Lung (tissue), 12 donors: ENCODE data around the gene GPR39. TPM values are rescaled to one million over a fixed set of nuclear protein-coding genes. Genes with fewer than 3 reads are reported as not detected.

ENCODE experiments used
- ATAC-seq: fragments of 200-7000 bp; cut with Tn5 transposase; one replicate; pipeline ENCODE4 v1.9.1; 2020; ENCODE audit warnings: moderate number of reproducible peaks; ENCODE audit not compliant: insufficient read depth, low FRiP score
- DNase-seq, 3 donors: peaks; one replicate each; pipeline ENCODE4 v3.0.0-alpha.2; 2013 to 2017
- H3K27ac ChIP-seq, 2 donors: one replicate each; pipeline ENCODE4 v1.5.1; 2013; ENCODE audit warnings: mild to moderate bottlenecking in 2 of 2, moderate library complexity in 2 of 2, control low read depth in 1 of 2, inconsistent platforms in 1 of 2, low read depth in 1 of 2, low read length in 1 of 2
- H3K27me3 ChIP-seq, 3 donors: one replicate each; pipeline ENCODE4 v1.5.1; 2013; ENCODE audit warnings: low read length in 2 of 3; ENCODE audit not compliant: control insufficient read depth in 3 of 3, insufficient read depth in 3 of 3
- H3K36me3 ChIP-seq, 4 donors: one replicate each; pipeline ENCODE4 v1.5.1; 2013; ENCODE audit warnings: low read length in 4 of 4, mild to moderate bottlenecking in 1 of 4, moderate library complexity in 1 of 4; ENCODE audit not compliant: control insufficient read depth in 4 of 4, insufficient read depth in 4 of 4
- H3K4me1 ChIP-seq, 5 donors: one replicate each; pipeline ENCODE4 v1.5.1; 2013; ENCODE audit warnings: low read length in 5 of 5, mild to moderate bottlenecking in 2 of 5, moderate library complexity in 1 of 5; ENCODE audit not compliant: control insufficient read depth in 5 of 5, insufficient read depth in 5 of 5
- H3K4me3 ChIP-seq: one replicate; pipeline ENCODE4 v1.5.1; 2013; ENCODE audit warnings: mild to moderate bottlenecking, control low read depth, moderate library complexity
- H3K9ac ChIP-seq, 2 donors: one replicate each; pipeline ENCODE4 v1.5.1; 2013; ENCODE audit warnings: low read length in 2 of 2, control low read depth in 1 of 2; ENCODE audit not compliant: insufficient read depth in 1 of 2
- H3K9me3 ChIP-seq, 4 donors: one replicate each; pipeline ENCODE4 v1.5.1; 2013; ENCODE audit warnings: low read length in 3 of 4, mild to moderate bottlenecking in 1 of 4, moderate library complexity in 1 of 4; ENCODE audit not compliant: control insufficient read depth in 4 of 4, insufficient read depth in 3 of 4
- CTCF ChIP-seq: IDR thresholded peaks from 2 replicates; pipeline ENCODE4 v1.5.1; 2012; ENCODE audit warnings: mild to moderate bottlenecking; ENCODE audit errors: control extremely low read depth, extremely low read depth
- WGBS, 2 donors: extraction: QIAGEN DNeasy Blood & Tissue Kit; methylation state at CpG; one replicate each; pipeline ENCODE4 v1.1.7; 2013; 5-methylcytosine and 5-hydroxymethylcytosine counted together
- polyA plus RNA-seq, 2 donors: library from polyadenylated mRNA; stranded (reverse); fragments of 200-250 nt; gene quantifications; one replicate each; pipeline ENCODE4 v1.2.1, GENCODE V29; 2013
- total RNA-seq, 2 donors: library from RNA; depleted of rRNA in 1 of 2; stranded (reverse); fragments of >200 nt in 1 of 2; gene quantifications; one replicate each; pipeline ENCODE4 v1.2.1, GENCODE V29; 2014 to 2021
- donor health status: control.
- donor health status: control.
- donor health status: Bipolar disorder and iron deficiency.
- donor health status: healthy.
- donor health status: DM: yes; HTN: yes; CAD: no.

The GPR39 gene
- total and polyA plus RNA-seq, 4 donors, result 5.8 to 15.3 (median 11.1) TPM

GRCh38 chr2:132638313-132639040, 221.9 kb downstream of the GPR39 start:
- 79 to 90% methylated on average over 5 of the region's 5 CpGs for WGBS, 2 donors
- no peak for ATAC-seq
- no peak for DNase-seq
- Histone ChIP-seq H3K27ac (no peak overlapping the region), H3K9me3 (no peaks in the 10 kb centered on the region), H3K36me3 (no peaks in the 10 kb centered on the region), H3K4me3 (no peak overlapping the region), H3K27me3 (no peaks in the 10 kb centered on the region), H3K9ac (no peak overlapping the region), H3K4me1 (no peaks in the 10 kb centered on the region)
- no peak for TF ChIP-seq CTCF

GRCh38 chr2:132640116-132640515, 223.5 kb downstream of the GPR39 start:
- ATAC-seq (no peak), DNase-seq (no peak)

GRCh38 chr2:132641819-132642218, 225.2 kb downstream of the GPR39 start:
- H3K9me3 ChIP-seq, result no peaks in the 10 kb centered on the region
- H3K9ac ChIP-seq, result no peak overlapping the region
- H3K4me1 ChIP-seq, result peaks cover 0 to 6% (median 0%) of the 10 kb centered on the region in 5 donors
- no peak overlapping the region for H3K4me3 ChIP-seq
- H3K27me3 ChIP-seq, result no peaks in the 10 kb centered on the region
- no peak for DNase-seq
- no peak for TF ChIP-seq CTCF
- H3K36me3 ChIP-seq, result no peaks in the 10 kb centered on the region
- H3K27ac ChIP-seq, result no peak overlapping the region
- no peak for ATAC-seq

More at GRCh38 chr2:132640116-132640515, 223.5 kb downstream of the GPR39 start:
- no peak for TF ChIP-seq CTCF
- no peak overlapping the region for H3K9ac ChIP-seq
- H3K36me3 ChIP-seq, result no peaks in the 10 kb centered on the region
- H3K27ac ChIP-seq, result no peak overlapping the region
- H3K4me3 ChIP-seq, result no peak overlapping the region
- H3K4me1 ChIP-seq, result no peaks in the 10 kb centered on the region
- no peaks in the 10 kb centered on the region for H3K9me3 ChIP-seq
- H3K27me3 ChIP-seq, result no peaks in the 10 kb centered on the region

GRCh38 chr2:132642415-132642814, 225.8 kb downstream of the GPR39 start:
- 77% methylated on average over 2 of the region's 2 CpGs for WGBS, 2 donors
- TF ChIP-seq CTCF, result no peak
- no peaks in the 10 kb centered on the region for H3K9me3 ChIP-seq
- ATAC-seq (no peak), DNase-seq (no peak)
- H3K36me3 ChIP-seq, result no peaks in the 10 kb centered on the region
- H3K27ac ChIP-seq, result no peak overlapping the region
- H3K4me3 ChIP-seq, result no peak overlapping the region
- H3K9ac ChIP-seq, result no peak overlapping the region
- H3K27me3 ChIP-seq, result no peaks in the 10 kb centered on the region
- H3K4me1 ChIP-seq, result peaks cover 0 to 7% (median 0%) of the 10 kb centered on the region in 5 donors
